ENCODE data around the gene ABLIM1.

The ABLIM1 gene

DNA sequence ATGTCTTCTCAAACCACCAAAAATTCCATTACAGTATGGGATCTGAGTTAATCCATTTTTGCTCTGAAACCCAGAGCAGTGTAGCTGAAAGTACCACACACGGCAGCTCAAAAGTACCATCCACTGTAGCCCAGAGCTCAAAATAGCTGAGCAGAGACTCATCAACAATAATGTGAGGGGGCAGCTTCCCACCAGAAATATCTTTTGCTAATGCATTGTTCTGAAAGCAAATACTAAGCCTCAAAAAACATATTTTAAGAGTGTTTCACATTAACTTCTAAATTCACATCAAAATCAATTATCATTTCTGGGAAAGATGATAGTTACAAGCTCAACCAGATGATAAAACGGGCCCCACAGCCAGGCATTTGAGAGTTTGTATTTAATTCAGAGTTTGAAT, 73.7 kb downstream of the ABLIM1 start:
- no peak overlapping the region for H3K4me3 ChIP-seq (ENCODE audit: low read depth, low read length)
- no peak for DNase-seq (ENCODE audit: low read depth)
- TF ChIP-seq, protein P1, sequence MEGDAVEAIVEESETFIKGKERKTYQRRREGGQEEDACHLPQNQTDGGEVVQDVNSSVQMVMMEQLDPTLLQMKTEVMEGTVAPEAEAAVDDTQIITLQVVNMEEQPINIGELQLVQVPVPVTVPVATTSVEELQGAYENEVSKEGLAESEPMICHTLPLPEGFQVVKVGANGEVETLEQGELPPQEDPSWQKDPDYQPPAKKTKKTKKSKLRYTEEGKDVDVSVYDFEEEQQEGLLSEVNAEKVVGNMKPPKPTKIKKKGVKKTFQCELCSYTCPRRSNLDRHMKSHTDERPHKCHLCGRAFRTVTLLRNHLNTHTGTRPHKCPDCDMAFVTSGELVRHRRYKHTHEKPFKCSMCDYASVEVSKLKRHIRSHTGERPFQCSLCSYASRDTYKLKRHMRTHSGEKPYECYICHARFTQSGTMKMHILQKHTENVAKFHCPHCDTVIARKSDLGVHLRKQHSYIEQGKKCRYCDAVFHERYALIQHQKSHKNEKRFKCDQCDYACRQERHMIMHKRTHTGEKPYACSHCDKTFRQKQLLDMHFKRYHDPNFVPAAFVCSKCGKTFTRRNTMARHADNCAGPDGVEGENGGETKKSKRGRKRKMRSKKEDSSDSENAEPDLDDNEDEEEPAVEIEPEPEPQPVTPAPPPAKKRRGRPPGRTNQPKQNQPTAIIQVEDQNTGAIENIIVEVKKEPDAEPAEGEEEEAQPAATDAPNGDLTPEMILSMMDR (IDR thresholded peaks at IDR 0.05; ENCODE audit: insufficient read depth, low read depth, low read length, missing control alignments): no peak

DNA sequence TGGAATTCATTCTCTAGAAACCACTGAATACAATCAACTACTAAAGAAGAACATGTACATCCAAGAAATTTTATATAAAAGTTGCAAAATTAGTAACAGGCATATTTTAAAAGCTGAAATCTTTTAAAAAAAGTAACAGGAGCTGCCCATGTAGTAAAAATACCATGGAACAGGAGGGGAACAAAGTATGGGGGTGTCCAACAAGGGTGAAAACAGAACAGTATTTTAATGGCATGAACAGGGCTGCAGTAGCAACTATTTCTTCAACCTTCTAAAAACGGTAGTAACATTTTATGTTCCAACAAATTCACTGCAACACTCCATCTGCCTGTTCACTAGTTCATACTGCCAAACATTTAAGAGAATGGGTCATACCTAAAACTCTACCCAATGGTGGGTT, 77.0 kb downstream of the ABLIM1 start:
- H3K4me3 ChIP-seq (ENCODE audit: low read depth, low read length): no peak overlapping the region
- DNase-seq (ENCODE audit: low read depth): no peak
- TF ChIP-seq, protein P1 (IDR thresholded peaks at IDR 0.05; ENCODE audit: insufficient read depth, low read depth, low read length, missing control alignments): no peak

DNA sequence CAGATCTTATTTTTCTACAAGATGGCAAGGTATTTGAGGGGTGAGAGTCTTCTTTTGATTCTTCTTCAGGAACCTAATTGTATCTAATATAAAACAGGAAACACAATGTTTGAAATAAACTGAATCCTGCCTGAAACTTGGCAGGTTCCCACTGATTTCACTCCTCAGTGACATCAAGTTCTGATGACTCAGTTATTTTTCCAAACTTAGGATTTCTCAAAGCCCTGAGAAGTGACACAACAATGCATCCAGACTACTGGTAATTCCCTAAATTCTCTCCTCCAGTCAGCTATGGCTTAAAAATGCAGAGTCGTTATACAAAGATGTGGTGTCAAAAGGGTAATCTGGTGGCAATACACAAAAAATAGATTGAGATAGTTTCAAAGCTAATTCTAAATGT, 80.9 kb downstream of the ABLIM1 start:
- no peak for DNase-seq (ENCODE audit: low read depth)
- TF ChIP-seq, protein P1 (IDR thresholded peaks at IDR 0.05; ENCODE audit: insufficient read depth, low read depth, low read length, missing control alignments): no peak
- H3K4me3 ChIP-seq (ENCODE audit: low read depth, low read length): no peak overlapping the region

DNA sequence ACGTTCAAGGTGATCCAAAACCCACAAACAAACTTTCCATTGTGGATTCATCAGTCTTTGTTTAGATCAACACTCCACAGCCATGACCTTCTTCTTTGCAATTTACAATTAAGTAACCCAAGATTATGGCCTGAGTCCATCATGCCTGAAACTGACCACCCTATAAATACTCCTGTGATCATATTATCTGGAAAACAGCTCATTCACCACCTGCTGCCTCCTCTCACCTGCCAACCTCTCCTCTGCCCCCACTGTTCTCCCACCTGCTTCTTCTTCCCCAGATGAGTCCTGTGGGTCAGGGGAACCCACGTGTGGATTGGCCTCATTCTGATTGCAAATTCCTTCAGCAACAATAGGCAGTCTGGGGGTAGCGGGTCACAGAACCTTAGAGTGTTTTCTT, 81.4 kb downstream of the ABLIM1 start:
- H3K4me3 ChIP-seq (ENCODE audit: low read depth, low read length): no peak overlapping the region
- DNase-seq (ENCODE audit: low read depth): no peak
- TF ChIP-seq, protein P1 (IDR thresholded peaks at IDR 0.05; ENCODE audit: insufficient read depth, low read depth, low read length, missing control alignments): no peak

DNA sequence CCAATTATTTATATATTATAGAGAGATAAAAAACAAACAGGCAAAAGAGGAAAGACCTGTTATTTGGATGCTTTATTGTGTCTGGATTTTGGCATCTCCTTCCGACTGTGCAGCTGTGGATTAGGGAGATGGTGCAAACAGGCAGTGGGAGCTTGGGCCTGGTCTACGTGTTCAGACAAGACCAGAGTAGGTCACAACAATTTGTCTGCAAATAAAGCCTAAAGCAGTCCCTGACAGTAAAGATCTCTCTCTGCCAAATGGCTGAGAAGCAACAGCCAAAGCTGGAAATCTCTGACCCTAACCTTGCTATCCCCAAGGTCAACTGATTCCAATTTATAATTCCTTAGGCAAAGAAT, 82.0 kb downstream of the ABLIM1 start:
- TF ChIP-seq, protein P1 (IDR thresholded peaks at IDR 0.05; ENCODE audit: insufficient read depth, low read depth, low read length, missing control alignments): no peak
- no peak for DNase-seq (ENCODE audit: low read depth)
- H3K4me3 ChIP-seq (ENCODE audit: low read depth, low read length): no peak overlapping the region

DNA sequence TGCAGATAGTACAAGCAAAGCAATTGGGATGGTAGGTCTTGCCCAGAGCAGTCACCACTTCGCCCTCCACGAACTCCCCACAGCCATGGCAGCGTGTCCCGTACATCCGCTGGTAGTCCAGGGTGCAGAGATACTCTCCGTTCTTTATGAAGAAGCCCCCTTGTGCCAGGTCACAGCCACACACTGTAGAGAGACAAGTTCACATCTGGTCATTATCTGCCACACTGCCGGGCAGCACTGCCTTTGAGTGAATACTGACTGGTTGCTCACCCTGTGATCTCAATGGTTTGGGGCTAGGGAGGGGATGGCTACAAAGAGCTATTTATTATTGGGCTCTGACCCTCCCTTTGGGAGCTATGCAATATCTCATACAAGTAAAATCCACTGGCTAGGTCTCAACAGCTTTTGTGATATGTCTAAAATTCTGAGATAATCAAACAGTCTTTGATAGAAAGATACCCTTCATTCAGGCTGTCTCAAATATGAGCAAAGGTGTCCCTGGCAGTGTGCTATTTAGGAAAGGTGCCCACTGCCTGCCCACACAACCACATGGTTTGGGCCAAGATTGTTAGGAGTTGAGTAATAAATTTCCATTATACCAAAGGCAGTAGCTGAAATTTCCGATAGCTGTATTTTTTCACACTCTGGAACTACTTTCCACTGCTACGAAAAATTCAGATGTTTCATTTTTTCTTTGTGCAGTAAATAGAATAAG, 82.5 kb downstream of the ABLIM1 start:
- H3K4me3 ChIP-seq (ENCODE audit: low read depth, low read length): no peak overlapping the region
- no peak for DNase-seq (ENCODE audit: low read depth)
- TF ChIP-seq, protein P1 (IDR thresholded peaks at IDR 0.05; ENCODE audit: insufficient read depth, low read depth, low read length, missing control alignments): no peak

Data from GM12865 (cell line).